HCT116 (cell line): ENCODE results near the gene ADCY1. TPM values are rescaled to one million over a fixed set of nuclear protein-coding genes. Genes with fewer than 3 reads are reported as not detected.

Experiments used
- ATAC-seq: fragments of 200-7000 bp; cut with Tn5 transposase; 2 replicates; pipeline ENCODE4 v1.9.1; 2020; ENCODE audit warnings: mild to moderate bottlenecking, moderate library complexity
- BruUV-seq: library from RNA; stranded (reverse); fragments of 400-500 nt; replicated peaks from 2 replicates; lab custom pipeline; 2021; lab: Mats Ljungman, UMichigan
- CTCF ChIA-PET: fragments of 300-600 bp; sonication (Branson Sonifier 250); formaldehyde crosslinking; loops from one replicate; lab custom pipeline; 2021; ENCODE audit warnings: antibody characterized with exemption; lab: Charles Lee
- POLR2A ChIA-PET: fragments of 300-600, 350-600 bp; sonication (Branson Sonifier 250); formaldehyde crosslinking; loops from one replicate; lab custom pipeline; 2021; ENCODE audit warnings: antibody characterized with exemption; lab: Charles Lee
- RAD21 ChIA-PET, 2 experiments: fragments of 300-600 bp; sonication (Branson Sonifier 250); formaldehyde crosslinking; loops; one replicate each; lab custom pipeline; 2023; ENCODE audit warnings: low total read pairs in 2 of 2; ENCODE audit not compliant: uncharacterized antibody in 2 of 2, unreplicated experiment in 2 of 2, low non-redundant PET in 1 of 2; lab: Charles Lee
- DNase-seq: peaks from one replicate; pipeline ENCODE4 v3.0.0-alpha.2; 2010; ENCODE audit warnings: low read depth, low spot score
- H2AFZ ChIP-seq: fragments of 200-600 bp; shearing (Covaris generic), sonication (generic); 2 replicates; pipeline ENCODE4 v1.6.1; 2017; ENCODE audit warnings: low read depth, mixed run types, mixed read lengths, antibody characterized with exemption, low read length; ENCODE audit not compliant: poor library complexity, severe bottlenecking
- H3K27ac ChIP-seq: 2 replicates; pipeline ENCODE4 v1.5.1; 2012; ENCODE audit warnings: low read depth, low read length
- H3K27me3 ChIP-seq: fragments of 200-600 bp; sonication (generic); 2 replicates; pipeline ENCODE4 v1.6.1; 2016; ENCODE audit warnings: mixed run types, low read length, mixed read lengths; ENCODE audit not compliant: insufficient read depth
- H3K36me3 ChIP-seq, 2 experiments: fragments of 200-500 bp in 1 of 2; fragments of 200-600 bp in 1 of 2; sonication (Bioruptor generic) in 1 of 2; sonication (generic) in 1 of 2; 2 replicates each; pipeline versions ENCODE4 v1.5.1 to v1.6.1; 2014 to 2016; ENCODE audit warnings: low read length in 2 of 2, inconsistent platforms in 1 of 2, mixed read lengths in 1 of 2, mixed run types in 1 of 2; ENCODE audit not compliant: insufficient read depth in 2 of 2, control insufficient read depth in 1 of 2
- H3K4me1 ChIP-seq, 2 experiments: fragments of 200-600 bp in 1 of 2; sonication (generic) in 1 of 2; 2 replicates each; pipeline versions ENCODE4 v1.5.1 to v1.6.1; 2012 to 2017; ENCODE audit warnings: low read length in 2 of 2, inconsistent platforms in 1 of 2, mild to moderate bottlenecking in 1 of 2, mixed read lengths in 1 of 2, mixed run types in 1 of 2, moderate library complexity in 1 of 2; ENCODE audit not compliant: insufficient read depth in 2 of 2, control insufficient read depth in 1 of 2
- H3K4me2 ChIP-seq: fragments of 200-600 bp; sonication (generic); 2 replicates; pipeline ENCODE4 v1.6.1; 2017; ENCODE audit warnings: mixed run types, low read length, mixed read lengths
- H3K4me3 ChIP-seq, 2 experiments: fragments of 200-600 bp in 1 of 2; sonication (generic) in 1 of 2; replicated peaks in 1 of 2; 2 replicates each; pipeline ENCODE4 v1.5.1; 2011 to 2016; ENCODE audit warnings: low read length in 2 of 2, control low read depth in 1 of 2, low read depth in 1 of 2, mild to moderate bottlenecking in 1 of 2, mixed read lengths in 1 of 2, mixed run types in 1 of 2
- H3K79me2 ChIP-seq: fragments of 200-600 bp; sonication (generic); 2 replicates; pipeline ENCODE4 v1.6.1; 2017; ENCODE audit warnings: mild to moderate bottlenecking, mixed run types, low read length, moderate library complexity, mixed read lengths; ENCODE audit not compliant: insufficient read depth
- H3K9ac ChIP-seq: fragments of 200-600 bp; sonication (generic); 2 replicates; pipeline ENCODE4 v1.6.1; 2016; ENCODE audit warnings: low read length, mixed read lengths
- H3K9me2 ChIP-seq: fragments of 200-600 bp; sonication (generic), shearing (Covaris generic); 2 replicates; pipeline ENCODE4 v1.6.1; 2017; ENCODE audit warnings: mixed run types, mild to moderate bottlenecking, moderate library complexity; ENCODE audit not compliant: insufficient read depth
- H3K9me3 ChIP-seq, 2 experiments: fragments of 200-500 bp in 1 of 2; fragments of 200-600 bp in 1 of 2; sonication (Bioruptor generic) in 1 of 2; sonication (generic) in 1 of 2; 2 replicates each; pipeline ENCODE4 v1.6.1; 2014 to 2017; ENCODE audit warnings: low read length in 2 of 2, mixed read lengths in 2 of 2, inconsistent platforms in 1 of 2, low read depth in 1 of 2, mild to moderate bottlenecking in 1 of 2, mixed run types in 1 of 2, moderate library complexity in 1 of 2; ENCODE audit not compliant: control insufficient read depth in 1 of 2, insufficient read depth in 1 of 2
- H4K20me1 ChIP-seq: fragments of 200-600 bp; sonication (generic), shearing (Covaris generic); 2 replicates; pipeline ENCODE4 v1.6.1; 2017; ENCODE audit warnings: mixed run types, mild to moderate bottlenecking, moderate library complexity; ENCODE audit not compliant: insufficient read depth
- CBX3 ChIP-seq: IDR thresholded peaks from 2 replicates; pipeline ENCODE4 v1.6.1; 2012; ENCODE audit warnings: low read depth
- CEBPB ChIP-seq: IDR thresholded peaks from 2 replicates; pipeline ENCODE4 v1.6.1; 2012; ENCODE audit warnings: low read depth
- ELF1 ChIP-seq: IDR thresholded peaks from 2 replicates; pipeline ENCODE4 v1.6.1; 2012; ENCODE audit warnings: low read depth, borderline replicate concordance
- EZH2 ChIP-seq: fragments of 200-600 bp; sonication (generic); IDR thresholded peaks from 2 replicates; pipeline ENCODE4 v1.6.1; 2017; ENCODE audit warnings: antibody characterized with exemption, mixed run types
- FOSL1 ChIP-seq: IDR thresholded peaks from 2 replicates; pipeline ENCODE4 v1.6.1; 2012; ENCODE audit warnings: low read depth
- JUND ChIP-seq: IDR thresholded peaks from 2 replicates; pipeline ENCODE4 v1.6.1; 2012
- SP1 ChIP-seq: IDR thresholded peaks from 2 replicates; pipeline ENCODE4 v1.6.1; 2012; ENCODE audit warnings: low read depth
- SRF ChIP-seq: IDR thresholded peaks from 2 replicates; pipeline ENCODE4 v1.6.1; 2012; ENCODE audit warnings: low read depth
- YY1 ChIP-seq: IDR thresholded peaks from 2 replicates; pipeline ENCODE4 v1.6.1; 2011; ENCODE audit warnings: low read length, low read depth, moderate library complexity, mild to moderate bottlenecking; ENCODE audit not compliant: insufficient replicate concordance; ENCODE audit errors: extremely low read depth
- intact Hi-C: fragments of 100-400 bp; cut with micrococcal nuclease; formaldehyde crosslinking; loops from 2 replicates; pipeline ENCODE4 v1.10.0; 2022
- total RNA-seq: library from RNA; stranded (reverse); gene quantifications from one replicate; pipeline ENCODE4 v1.2.1, GENCODE V29; 2021; ENCODE audit not compliant: unreplicated experiment
- TF ChIP-seq, protein P1 (sequence below), 3 experiments: fragments of 200-600 bp in 1 of 3; sonication (generic) in 1 of 3; IDR thresholded peaks in 2 of 3; conservative IDR thresholded peaks in 1 of 3; 2 replicates each; pipeline ENCODE4 v1.5.1; 2012 to 2017; ENCODE audit warnings: low read depth in 2 of 3, low read length in 2 of 3, antibody characterized with exemption in 1 of 3, borderline replicate concordance in 1 of 3, control low read depth in 1 of 3, mild to moderate bottlenecking in 1 of 3, mixed read lengths in 1 of 3, mixed run types in 1 of 3, moderate library complexity in 1 of 3; ENCODE audit not compliant: insufficient read depth in 1 of 3
- TF ChIP-seq, protein P2 (sequence below): IDR thresholded peaks from 2 replicates; pipeline ENCODE4 v1.6.1; 2012
- TF ChIP-seq, protein P3 (sequence below): IDR thresholded peaks from 2 replicates; pipeline ENCODE4 v1.6.1; 2012; ENCODE audit warnings: low read depth
- TF ChIP-seq, protein P4 (sequence below): IDR thresholded peaks from 2 replicates; pipeline ENCODE4 v1.6.1; 2012

ADCY1 gene
- total RNA-seq, 1 experiment from 2014 or later: 0.05 TPM

- Histone ChIP-seq H3K36me3 (no peaks in the 10 kb centered on the region), H3K9me2 (no peaks in the 10 kb centered on the region), H3K9ac (no peak overlapping the region), H3K27me3 (peaks cover 34% of the 10 kb centered on the region)
- TF ChIP-seq CBX3: no peak
- no peak for TF ChIP-seq FOSL1
- TF ChIP-seq, protein P1, sequence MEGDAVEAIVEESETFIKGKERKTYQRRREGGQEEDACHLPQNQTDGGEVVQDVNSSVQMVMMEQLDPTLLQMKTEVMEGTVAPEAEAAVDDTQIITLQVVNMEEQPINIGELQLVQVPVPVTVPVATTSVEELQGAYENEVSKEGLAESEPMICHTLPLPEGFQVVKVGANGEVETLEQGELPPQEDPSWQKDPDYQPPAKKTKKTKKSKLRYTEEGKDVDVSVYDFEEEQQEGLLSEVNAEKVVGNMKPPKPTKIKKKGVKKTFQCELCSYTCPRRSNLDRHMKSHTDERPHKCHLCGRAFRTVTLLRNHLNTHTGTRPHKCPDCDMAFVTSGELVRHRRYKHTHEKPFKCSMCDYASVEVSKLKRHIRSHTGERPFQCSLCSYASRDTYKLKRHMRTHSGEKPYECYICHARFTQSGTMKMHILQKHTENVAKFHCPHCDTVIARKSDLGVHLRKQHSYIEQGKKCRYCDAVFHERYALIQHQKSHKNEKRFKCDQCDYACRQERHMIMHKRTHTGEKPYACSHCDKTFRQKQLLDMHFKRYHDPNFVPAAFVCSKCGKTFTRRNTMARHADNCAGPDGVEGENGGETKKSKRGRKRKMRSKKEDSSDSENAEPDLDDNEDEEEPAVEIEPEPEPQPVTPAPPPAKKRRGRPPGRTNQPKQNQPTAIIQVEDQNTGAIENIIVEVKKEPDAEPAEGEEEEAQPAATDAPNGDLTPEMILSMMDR (IDR thresholded peaks at IDR 0.05 in 2 of 3, conservative IDR thresholded peaks at IDR 0.05 in 1 of 3; ENCODE audit: borderline replicate concordance in 1 of 3, insufficient read depth in 1 of 3, low read depth in 2 of 3, low read length in 2 of 3): no peak
- TF ChIP-seq CEBPB: no peak
- TF ChIP-seq, protein P2, sequence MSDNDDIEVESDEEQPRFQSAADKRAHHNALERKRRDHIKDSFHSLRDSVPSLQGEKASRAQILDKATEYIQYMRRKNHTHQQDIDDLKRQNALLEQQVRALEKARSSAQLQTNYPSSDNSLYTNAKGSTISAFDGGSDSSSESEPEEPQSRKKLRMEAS: no peak
- no peak for TF ChIP-seq SRF
- TF ChIP-seq ELF1: no peak
- no peak for TF ChIP-seq JUND
- TF ChIP-seq, all 23 proteins: peak for 0
- H4K20me1 ChIP-seq: no peaks in the 10 kb centered on the region
- no peaks in the 10 kb centered on the region for H3K79me2 ChIP-seq
- ChIA-PET RAD21 (no interaction called here), POLR2A (no interaction called here), CTCF (no interaction called here)
- intact Hi-C loops: loop anchor here (5.0 kb wide), 1 partner anchor 180 kb away; no protein-coding TSS in a partner anchor
- H3K4me1 ChIP-seq: no peaks in the 10 kb centered on the region
- DNase-seq: no peak
- ATAC-seq: no peak
- BruUV-seq: no TSS peak
- no peak overlapping the region for H3K4me3 ChIP-seq
- H3K9me3 ChIP-seq: no peaks in the 10 kb centered on the region
- no peak overlapping the region for H3K4me2 ChIP-seq
- H3K27ac ChIP-seq: no peak overlapping the region
- no peak overlapping the region for H2AFZ ChIP-seq
These were observed 103.2 kb downstream of the ADCY1 start for GRCh38 chr7:45677311-45677900.

DNA sequence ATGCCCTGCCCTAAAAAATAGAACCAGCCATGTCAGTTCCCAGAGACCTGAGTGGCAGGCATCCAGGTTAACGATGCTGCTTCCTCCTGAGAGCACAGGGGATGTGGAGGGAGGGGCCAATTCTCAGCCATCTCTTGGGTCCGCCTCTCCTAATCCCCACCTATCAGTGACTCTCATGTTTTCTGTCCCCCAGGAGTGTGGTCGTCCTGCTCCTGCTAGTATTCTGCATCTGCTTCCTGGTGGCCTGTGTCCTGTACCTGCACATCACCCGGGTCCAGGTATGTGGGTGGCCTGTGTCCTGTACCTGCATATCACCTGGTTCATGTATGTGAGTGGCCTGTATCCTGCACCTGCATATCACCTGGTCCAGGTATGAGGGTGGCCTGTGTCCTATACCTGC, 105.3 kb downstream of the ADCY1 start:
- intact Hi-C loops: loop anchor here (5.0 kb wide), 1 partner anchor 178 kb away; no protein-coding TSS in a partner anchor
- Histone ChIP-seq H3K27me3 (peaks cover 34% of the 10 kb centered on the region), H3K36me3 (no peaks in the 10 kb centered on the region), H3K9me3 (no peaks in the 10 kb centered on the region), H2AFZ (no peak overlapping the region), H3K4me1 (no peaks in the 10 kb centered on the region), H3K27ac (no peak overlapping the region), H3K9me2 (no peaks in the 10 kb centered on the region), H3K4me3 (no peak overlapping the region), H3K79me2 (no peaks in the 10 kb centered on the region), H4K20me1 (no peaks in the 10 kb centered on the region), H3K9ac (no peak overlapping the region), H3K4me2 (no peak overlapping the region)
- ChIA-PET RAD21 (no interaction called here), POLR2A (no interaction called here), CTCF (no interaction called here)
- peak; percentile 27; the same call in 1 of the 2 replicates for ATAC-seq
- DNase-seq: no peak
- TF ChIP-seq EZH2: no peak
- no peak for TF ChIP-seq YY1
- TF ChIP-seq SP1: no peak
- TF ChIP-seq, protein P3, sequence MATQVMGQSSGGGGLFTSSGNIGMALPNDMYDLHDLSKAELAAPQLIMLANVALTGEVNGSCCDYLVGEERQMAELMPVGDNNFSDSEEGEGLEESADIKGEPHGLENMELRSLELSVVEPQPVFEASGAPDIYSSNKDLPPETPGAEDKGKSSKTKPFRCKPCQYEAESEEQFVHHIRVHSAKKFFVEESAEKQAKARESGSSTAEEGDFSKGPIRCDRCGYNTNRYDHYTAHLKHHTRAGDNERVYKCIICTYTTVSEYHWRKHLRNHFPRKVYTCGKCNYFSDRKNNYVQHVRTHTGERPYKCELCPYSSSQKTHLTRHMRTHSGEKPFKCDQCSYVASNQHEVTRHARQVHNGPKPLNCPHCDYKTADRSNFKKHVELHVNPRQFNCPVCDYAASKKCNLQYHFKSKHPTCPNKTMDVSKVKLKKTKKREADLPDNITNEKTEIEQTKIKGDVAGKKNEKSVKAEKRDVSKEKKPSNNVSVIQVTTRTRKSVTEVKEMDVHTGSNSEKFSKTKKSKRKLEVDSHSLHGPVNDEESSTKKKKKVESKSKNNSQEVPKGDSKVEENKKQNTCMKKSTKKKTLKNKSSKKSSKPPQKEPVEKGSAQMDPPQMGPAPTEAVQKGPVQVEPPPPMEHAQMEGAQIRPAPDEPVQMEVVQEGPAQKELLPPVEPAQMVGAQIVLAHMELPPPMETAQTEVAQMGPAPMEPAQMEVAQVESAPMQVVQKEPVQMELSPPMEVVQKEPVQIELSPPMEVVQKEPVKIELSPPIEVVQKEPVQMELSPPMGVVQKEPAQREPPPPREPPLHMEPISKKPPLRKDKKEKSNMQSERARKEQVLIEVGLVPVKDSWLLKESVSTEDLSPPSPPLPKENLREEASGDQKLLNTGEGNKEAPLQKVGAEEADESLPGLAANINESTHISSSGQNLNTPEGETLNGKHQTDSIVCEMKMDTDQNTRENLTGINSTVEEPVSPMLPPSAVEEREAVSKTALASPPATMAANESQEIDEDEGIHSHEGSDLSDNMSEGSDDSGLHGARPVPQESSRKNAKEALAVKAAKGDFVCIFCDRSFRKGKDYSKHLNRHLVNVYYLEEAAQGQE: no peak
- TF ChIP-seq, protein P4, sequence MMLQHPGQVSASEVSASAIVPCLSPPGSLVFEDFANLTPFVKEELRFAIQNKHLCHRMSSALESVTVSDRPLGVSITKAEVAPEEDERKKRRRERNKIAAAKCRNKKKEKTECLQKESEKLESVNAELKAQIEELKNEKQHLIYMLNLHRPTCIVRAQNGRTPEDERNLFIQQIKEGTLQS: no peak
- TF ChIP-seq FOSL1: no peak
- no TSS peak for BruUV-seq
